Suprapubic skin (tissue), 4 donors: ENCODE measurements around the gene VSX1.

ENCODE experiments used
- POLR2A ChIP-seq, 2 donors: fragments of 450-650 bp; IDR thresholded peaks; one replicate each; pipeline ENCODE4 v1.6.1; 2017; ENCODE audit warnings: antibody characterized with exemption in 2 of 2, mild to moderate bottlenecking in 2 of 2, moderate library complexity in 2 of 2
- POLR2AphosphoS5 ChIP-seq, 3 donors: sonication (generic); formaldehyde crosslinking; IDR thresholded peaks; one replicate each; pipeline ENCODE4 v1.6.1; 2017; ENCODE audit warnings: antibody characterized with exemption in 3 of 3
- TF ChIP-seq, protein P1 (sequence below), 2 donors: fragments of 200-600 bp in 1 of 2; fragments of 450-650 bp in 1 of 2; sonication (generic) in 1 of 2; IDR thresholded peaks; one replicate each; pipeline ENCODE4 v1.5.1; 2016 to 2019; ENCODE audit warnings: antibody characterized with exemption in 2 of 2, mild to moderate bottlenecking in 1 of 2, moderate library complexity in 1 of 2

DNA sequence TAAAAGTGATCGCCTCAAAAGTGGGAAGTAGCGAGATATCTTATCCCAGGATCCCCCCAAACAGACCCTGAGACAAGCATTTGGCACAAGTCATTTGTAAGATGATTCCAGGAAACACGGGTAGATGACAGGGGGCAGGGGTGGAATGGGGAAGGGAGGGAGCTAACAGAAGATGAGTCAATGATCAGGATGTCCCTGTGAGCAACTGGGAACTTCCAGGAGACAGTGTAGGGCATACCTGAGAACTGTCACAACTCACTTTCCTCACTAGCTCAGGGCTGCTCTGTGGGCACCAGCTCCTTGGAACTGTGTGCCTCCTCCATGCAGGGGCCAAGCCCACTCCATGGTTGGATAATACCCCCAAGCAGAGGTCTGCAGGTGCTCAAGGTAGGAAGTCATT lies 38.5 kb upstream of the VSX1 start:
- TF ChIP-seq, protein P1, sequence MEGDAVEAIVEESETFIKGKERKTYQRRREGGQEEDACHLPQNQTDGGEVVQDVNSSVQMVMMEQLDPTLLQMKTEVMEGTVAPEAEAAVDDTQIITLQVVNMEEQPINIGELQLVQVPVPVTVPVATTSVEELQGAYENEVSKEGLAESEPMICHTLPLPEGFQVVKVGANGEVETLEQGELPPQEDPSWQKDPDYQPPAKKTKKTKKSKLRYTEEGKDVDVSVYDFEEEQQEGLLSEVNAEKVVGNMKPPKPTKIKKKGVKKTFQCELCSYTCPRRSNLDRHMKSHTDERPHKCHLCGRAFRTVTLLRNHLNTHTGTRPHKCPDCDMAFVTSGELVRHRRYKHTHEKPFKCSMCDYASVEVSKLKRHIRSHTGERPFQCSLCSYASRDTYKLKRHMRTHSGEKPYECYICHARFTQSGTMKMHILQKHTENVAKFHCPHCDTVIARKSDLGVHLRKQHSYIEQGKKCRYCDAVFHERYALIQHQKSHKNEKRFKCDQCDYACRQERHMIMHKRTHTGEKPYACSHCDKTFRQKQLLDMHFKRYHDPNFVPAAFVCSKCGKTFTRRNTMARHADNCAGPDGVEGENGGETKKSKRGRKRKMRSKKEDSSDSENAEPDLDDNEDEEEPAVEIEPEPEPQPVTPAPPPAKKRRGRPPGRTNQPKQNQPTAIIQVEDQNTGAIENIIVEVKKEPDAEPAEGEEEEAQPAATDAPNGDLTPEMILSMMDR (IDR thresholded peaks at IDR 0.05): no peak
- TF ChIP-seq POLR2A (IDR thresholded peaks at IDR 0.05): no peak
- no peak for TF ChIP-seq POLR2AphosphoS5 (IDR thresholded peaks at IDR 0.05)
